HG03558 (cell line): Measurements from ENCODE around the gene SNAI1.
"Not testable (repeated sequence)": the region's sequence is repeated elsewhere in the genome, so short reads cannot be mapped to it uniquely, and the experiment has no call there.

Experiments
- ATAC-seq: cut with Tn5 transposase; IDR thresholded peaks from one replicate; pipeline ENCODE4 v1.9.1; 2021; ENCODE audit warnings: moderate number of reproducible peaks; ENCODE audit not compliant: unreplicated experiment; ENCODE audit errors: extremely low read depth

SNAI1 gene

GRCh38 chr20:49982346-49983122 lies at the start of gene SNAI1:
Gene SNAI1 (plus strand): TSS chr20:49982980. CDS start chr20:49983060, 80 bp downstream.
- ATAC-seq: no peak

- ATAC-seq: no peak
These were observed 47.0 kb upstream of the SNAI1 start for GRCh38 chr20:49935746-49936152.

GRCh38 chr20:49936153-49937026 lies 46.4 kb upstream of the SNAI1 start, which contains the start of gene RNF114:
Gene RNF114 (plus strand): TSS chr20:49936397. CDS start chr20:49936413, 16 bp downstream.
- no peak for ATAC-seq

- no peak for ATAC-seq
These were observed 45.5 kb upstream of the SNAI1 start for GRCh38 chr20:49937027-49937929.

- ATAC-seq: no peak
These were observed 44.3 kb upstream of the SNAI1 start for GRCh38 chr20:49938173-49939163.

GRCh38 chr20:49941456-49941855 lies 41.3 kb upstream of the SNAI1 start:
- ATAC-seq: no peak

GRCh38 chr20:49942303-49942702 lies 40.5 kb upstream of the SNAI1 start:
- ATAC-seq: no peak

- no peak for ATAC-seq
These were observed 39.8 kb upstream of the SNAI1 start for GRCh38 chr20:49942942-49943341.

- ATAC-seq: no peak
These were observed 37.5 kb upstream of the SNAI1 start for GRCh38 chr20:49945306-49945700.

GRCh38 chr20:49945701-49946477 lies 36.9 kb upstream of the SNAI1 start:
- no peak for ATAC-seq

- ATAC-seq: no peak
These were observed 34.6 kb upstream of the SNAI1 start for GRCh38 chr20:49948178-49948577.

GRCh38 chr20:49948809-49949507 lies 33.8 kb upstream of the SNAI1 start:
- no peak for ATAC-seq

- no peak for ATAC-seq
These were observed 31.6 kb upstream of the SNAI1 start for GRCh38 chr20:49951151-49951550.

GRCh38 chr20:49955167-49955566 lies 27.6 kb upstream of the SNAI1 start:
- no peak for ATAC-seq

- not testable (repeated sequence) for ATAC-seq
These were observed 26.9 kb upstream of the SNAI1 start for GRCh38 chr20:49955830-49956396.

- ATAC-seq: no peak
These were observed 26.1 kb upstream of the SNAI1 start for GRCh38 chr20:49956689-49957088.
